Embryonic facial prominence (tissue), 1 donor: ENCODE measurements around the gene ANKRD6.
"Not testable (repeated sequence)": the region's sequence is repeated elsewhere in the genome, so short reads cannot be mapped to it uniquely, and the experiment has no call there.

Source experiments
- DNase-seq: peaks from one replicate; pipeline ENCODE4 v3.0.0-alpha.2; 2016; ENCODE audit errors: extremely low spot score

ANKRD6 gene

DNA sequence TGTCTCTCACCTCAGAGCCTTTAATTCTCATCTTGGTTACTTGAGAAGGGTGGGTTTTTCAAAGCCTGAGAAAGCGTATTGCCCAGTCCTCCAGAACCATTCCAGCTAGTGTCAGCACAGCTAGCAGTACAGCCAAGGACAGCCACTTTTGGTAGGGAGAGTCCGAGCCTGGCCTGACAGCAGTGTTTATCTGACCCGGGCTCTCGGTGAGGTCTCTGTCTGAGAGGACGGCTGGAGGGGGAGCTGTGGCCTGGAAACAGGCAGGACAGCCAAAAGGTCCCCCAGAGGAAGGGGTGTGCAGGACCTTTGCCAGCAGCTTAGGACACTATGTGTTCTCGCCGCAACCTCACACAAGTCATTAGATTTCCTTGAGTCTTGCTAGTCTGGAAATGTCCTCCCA lies 166.8 kb downstream of the ANKRD6 start:
- no peak for DNase-seq

DNA sequence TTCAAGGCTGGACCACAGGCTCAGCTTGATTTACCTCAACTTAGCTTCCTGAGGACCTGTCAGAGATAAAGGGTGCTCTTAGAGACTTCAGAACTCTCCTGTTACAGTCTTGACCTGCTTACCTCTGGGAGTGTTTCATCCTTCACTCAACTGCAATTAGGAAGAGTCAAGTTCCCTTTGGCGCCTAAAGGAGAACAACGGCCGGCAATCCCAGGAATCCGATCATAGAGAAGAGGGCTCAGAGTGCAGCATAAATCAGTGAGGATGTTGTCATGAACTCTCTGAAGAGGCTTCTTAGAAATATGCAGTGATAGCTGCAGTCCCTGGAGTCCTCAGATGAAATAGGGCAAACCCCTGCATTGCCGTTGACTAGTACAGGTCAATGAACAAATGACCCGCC lies 169.2 kb downstream of the ANKRD6 start:
- DNase-seq = no peak

DNA sequence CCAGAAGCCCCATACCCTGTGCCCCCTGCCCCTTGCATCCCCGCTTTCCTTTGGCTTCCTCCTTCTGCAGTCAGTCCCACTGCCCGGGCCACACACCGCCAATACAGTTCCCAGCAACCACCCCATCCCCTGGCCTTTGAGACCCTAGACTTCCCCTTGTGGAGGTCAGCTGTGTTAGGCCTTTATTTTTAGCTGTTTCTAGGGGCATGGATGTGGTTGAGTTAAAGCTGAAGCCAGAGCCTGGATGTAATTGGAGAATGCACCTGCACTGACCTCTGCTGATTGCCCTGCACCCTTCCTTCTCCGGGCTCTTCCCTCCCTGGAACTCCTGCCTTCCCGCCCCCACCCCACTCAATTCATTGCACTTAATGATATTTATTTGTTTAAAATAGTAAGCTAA lies 171.7 kb downstream of the ANKRD6 start:
- DNase-seq = no peak

DNA sequence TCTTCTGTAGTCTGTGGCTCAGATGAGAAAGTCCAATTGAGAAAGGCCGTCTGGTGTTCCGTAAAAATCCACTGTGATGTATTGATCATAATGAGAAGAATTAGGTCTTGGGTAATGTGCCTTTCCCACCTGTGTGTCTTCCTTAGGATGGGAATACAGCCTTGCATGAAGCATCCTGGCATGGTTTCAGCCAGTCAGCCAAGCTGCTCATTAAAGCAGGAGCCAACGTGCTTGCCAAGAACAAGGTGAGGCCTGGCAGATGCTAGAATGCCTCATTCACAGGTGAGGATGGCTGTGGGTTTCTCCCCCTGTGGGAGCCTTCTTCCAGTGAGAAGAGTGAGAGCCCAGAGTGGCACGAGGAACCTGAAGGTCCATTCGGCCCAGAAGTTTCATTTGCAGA lies 172.9 kb downstream of the ANKRD6 start:
- DNase-seq = no peak

DNA sequence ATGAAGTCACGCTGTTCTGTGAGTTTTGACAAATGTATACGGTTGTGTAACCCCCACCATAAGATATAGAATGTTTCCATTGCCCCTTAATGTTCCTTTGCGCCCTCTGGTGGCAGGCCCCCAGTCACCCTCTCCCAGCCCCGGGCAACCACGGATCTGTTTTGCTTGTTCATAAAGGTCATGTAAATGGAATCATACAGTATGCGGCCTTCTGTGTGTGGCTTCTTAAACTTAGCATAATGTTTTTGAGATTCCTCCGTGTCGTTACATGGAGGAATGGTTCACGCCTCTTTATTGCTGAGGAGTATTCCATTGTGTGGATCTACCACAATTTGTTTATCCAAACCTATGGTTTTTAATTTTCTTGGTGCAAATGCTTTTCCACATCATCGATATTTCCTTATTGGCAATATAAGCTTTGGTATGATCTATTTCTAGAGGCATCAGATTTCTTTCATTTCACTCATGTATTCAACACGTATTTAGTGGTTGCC lies 177.2 kb downstream of the ANKRD6 start:
- no peak for DNase-seq

DNA sequence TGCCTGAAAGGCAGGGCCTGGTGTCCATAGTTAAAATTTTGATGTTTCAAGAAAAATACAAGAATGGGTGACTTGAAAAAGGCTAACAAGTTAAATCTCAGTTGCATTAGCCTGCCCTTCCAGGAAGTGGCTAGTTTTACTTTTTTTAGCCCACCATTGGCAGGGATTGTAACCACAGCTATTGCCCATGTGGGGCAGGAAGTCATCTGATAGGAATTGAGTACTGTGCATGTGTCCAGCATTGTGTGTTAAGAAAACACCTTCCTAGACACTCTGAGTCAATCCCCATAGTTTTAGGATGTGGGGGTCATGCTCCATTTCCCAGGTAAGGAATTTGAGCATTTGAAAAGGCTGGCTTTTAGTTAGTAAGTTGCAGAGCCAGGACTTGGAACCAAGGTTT lies 178.7 kb downstream of the ANKRD6 start:
- DNase-seq = no peak

DNA sequence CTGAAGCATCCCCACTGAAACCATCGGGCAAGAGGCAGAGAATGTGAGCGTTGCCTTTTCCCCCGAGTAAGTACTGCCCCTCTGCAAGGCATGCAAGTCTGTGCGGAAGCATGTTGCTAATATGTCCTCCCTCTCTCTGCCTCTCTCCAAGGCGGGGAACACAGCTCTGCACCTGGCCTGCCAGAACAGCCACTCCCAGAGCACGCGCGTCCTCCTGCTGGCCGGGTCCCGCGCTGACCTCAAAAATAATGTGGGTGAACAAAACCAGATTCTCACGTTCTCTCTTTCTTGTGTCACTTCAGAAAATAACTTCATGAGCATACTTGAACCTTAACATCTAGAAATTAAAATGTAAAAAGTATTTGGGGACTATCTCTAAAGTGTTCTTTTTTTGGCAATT lies 179.2 kb downstream of the ANKRD6 start:
- DNase-seq = no peak

DNA sequence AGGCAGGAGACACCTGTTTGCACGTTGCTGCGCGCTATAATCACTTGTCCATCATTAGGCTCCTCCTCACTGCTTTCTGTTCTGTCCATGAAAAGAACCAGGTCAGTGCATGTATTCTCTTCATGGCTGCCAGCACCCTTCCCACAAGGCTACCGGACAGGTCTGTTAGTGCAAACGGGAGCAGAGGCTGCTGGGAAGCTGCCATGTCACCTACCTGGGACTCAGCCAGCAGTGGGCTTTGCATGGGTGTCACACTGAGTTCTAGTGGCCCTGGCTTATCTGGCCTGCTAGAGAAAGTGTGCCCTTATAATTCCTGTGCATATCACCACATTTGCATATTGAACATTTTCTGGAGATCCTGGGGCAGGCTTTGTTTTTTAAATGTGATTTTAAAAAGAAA lies 180.8 kb downstream of the ANKRD6 start:
- DNase-seq = no peak

DNA sequence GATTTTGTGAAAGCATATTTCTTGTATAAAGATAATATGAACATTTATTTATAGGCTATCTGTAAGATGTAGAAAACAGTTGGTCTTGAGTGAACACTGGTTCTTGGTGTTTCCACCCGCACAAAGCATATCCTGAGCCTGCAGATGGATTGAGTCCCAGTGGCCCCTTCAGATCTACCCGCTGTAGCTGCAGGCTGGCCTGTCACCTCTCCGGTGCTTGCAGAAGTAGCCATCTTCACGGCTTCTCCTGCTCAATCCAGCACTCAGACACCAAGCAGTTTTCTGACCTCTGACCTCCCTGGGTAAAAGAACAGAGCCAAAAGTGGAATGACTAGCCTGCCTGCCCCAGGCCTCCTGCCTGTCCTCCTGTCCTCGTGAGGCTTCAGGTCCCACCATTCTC lies 182.9 kb downstream of the ANKRD6 start:
- no peak for DNase-seq

DNA sequence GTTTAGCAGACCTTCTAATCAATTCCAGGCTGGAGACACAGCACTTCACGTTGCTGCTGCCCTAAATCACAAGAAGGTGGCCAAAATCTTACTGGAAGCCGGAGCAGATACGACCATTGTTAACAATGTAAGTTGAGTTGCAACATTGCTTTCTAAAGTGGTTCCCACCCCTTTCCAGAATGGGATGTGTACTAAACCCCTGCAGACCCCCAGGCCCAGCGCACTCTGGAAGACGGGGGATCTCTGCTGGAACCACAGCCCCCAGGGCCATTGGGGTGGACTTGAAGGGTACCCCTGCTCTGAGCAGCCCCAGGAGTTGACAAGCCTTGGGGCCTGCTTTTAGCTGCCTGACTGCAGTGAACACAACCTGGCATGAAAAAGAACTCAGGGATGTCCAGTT lies 183.6 kb downstream of the ANKRD6 start:
- no peak for DNase-seq

DNA sequence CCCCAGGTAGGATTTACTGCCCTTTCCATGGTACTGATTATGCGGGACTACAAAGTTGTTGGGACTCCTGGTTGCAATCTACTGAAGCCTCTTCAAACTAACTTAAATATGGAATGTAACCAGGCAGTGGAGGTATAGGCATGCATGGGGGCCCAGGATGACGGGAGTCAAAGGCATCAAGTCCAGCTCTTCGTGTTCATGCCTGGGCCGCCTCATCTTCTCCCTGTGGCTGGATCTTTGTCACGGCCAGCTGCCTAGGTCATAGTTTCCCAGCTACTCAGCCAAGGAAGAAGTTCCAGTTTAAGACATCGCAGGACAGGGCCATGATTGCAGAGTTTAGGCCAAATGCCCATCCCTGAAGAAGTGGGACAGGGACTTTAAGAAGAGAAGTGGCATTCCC lies 185.1 kb downstream of the ANKRD6 start:
- DNase-seq = no peak

DNA sequence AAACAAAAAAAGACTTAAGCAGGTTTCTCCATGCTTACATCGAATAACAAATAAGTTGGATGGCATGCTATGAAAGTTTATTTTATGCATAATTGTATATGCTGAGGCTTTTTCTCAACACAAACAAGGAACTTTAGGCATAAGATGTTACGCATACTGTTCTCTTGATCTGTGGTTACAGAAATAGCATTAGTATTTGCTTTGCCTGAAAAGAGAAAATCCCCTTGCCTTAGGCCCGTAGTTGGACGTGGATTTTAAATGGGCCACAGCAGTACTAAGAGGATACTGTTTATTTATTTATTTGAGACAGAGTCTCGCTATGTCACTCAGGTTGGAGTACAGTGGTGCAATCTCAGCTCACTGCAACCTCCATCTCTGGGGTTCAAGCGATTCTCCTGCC lies 186.6 kb downstream of the ANKRD6 start:
- DNase-seq = no peak

DNA sequence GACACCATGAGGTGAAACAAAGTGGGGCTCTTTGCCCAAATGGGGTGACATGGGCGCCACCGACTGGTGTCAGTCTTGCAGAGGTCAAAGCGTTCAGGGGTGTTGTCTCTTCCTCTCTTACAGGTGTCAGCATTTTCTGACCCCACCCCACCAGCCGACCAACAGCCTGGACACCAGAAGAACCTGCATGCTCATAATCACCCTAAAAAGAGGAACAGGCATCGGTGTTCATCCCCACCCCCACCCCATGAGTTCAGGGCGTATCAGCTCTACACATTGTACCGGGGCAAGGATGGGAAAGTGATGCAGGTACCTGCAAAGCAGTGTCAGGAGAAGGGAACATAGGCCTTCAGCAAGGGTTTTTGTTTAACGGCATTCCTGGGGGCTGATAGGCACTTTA lies 190.8 kb downstream of the ANKRD6 start:
- no peak for DNase-seq

DNA sequence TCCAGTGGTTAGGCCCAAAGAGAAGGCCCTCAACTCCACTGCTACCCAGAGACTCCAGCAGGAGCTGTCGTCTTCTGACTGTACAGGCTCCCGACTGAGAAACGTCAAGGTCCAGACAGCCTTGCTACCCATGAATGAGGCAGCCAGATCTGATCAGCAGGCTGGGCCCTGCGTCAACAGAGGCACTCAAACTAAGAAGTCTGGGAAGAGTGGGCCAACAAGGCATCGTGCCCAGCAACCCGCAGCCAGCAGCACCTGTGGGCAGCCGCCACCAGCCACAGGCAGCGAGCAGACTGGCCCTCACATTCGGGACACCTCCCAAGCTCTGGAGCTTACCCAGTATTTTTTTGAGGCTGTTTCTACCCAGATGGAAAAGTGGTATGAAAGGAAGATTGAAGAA lies 197.5 kb downstream of the ANKRD6 start:
- DNase-seq = no peak

DNA sequence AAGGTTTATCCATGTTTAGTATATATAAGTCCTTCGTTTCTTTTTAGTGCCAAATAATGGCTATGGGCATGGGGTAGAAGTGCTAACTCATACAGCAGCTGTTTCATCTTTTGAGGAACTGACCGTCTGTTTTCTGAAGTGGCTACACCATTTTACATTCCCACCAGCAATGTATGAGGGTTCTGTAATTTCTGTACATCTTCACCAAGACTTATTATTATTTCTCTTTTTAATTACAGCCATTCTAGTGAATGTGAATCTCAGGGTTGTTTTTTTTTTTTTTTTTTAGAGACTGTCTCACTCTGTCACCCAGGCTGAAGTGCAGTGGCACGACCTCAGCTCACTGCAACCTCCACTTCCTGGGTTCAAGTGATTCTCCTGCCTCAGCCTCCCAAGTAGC lies 203.5 kb downstream of the ANKRD6 start:
- not testable (repeated sequence) for DNase-seq

DNA sequence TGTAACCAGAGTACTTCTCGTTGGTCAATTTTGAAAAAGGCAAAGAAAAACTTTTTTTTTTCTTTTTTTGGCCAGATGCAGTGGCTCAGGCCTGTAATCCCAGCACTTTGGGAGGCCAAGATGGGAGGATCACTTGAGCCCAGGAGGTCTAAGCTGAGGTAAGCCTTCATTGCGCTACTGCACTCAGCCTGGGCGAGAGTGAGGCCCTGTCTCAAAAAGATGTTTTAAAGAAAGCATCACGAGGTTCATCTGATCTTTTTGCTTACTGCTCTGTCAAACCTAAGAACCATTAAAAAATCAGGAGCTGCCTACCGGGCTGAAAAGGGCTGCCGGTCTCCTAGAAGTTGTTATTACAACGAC lies 205.0 kb downstream of the ANKRD6 start:
- no peak for DNase-seq

DNA sequence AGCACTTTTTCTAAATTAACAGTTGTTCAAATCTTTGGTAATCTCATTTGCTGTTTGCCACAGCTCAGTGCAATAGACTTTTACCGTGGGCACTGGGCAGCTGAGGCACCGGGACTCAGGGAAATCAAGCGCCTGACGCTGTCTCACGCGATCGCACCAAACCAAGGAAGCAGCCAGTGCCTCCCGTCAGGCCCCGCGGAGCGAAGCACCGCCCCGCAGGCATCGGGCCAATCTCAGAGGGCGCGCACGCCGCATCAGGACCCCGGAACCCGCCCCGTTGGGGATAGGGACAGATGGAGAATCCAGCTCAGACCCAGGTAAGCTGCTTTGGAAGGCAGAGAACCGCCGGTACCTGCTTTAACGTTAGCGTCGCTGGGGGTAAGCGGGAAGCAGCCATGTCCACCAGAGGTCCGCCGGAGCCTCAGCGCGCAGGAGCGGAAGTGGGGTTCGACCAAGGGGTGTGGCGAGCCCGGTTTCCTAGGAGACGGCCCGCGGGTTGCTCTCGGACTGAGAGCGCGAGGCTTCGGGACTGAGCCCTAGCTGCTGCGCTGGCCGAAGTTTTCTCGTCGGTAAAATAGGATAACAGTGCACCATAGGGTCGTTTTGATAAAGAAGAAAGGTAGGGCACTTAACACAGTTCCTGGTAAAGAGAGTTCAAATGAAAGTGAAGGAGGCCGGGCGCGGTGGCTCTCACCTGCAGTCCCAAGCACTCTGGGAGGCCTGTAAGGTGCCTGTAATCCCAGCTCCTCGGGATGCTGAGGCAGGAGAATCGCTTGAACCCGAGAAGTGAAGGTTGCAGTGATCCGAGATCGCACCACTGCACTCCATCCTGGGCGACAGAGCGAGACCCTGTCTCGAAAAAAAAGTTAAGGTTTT lies 205.6 kb downstream of the ANKRD6 start, which contains the start of gene LYRM2:
Gene LYRM2, minus strand, starts transcription at position 428 of the 876 bp plus-strand sequence. Its CDS starts 31 bp downstream, at position 397.
- DNase-seq = peak; percentile 77

DNA sequence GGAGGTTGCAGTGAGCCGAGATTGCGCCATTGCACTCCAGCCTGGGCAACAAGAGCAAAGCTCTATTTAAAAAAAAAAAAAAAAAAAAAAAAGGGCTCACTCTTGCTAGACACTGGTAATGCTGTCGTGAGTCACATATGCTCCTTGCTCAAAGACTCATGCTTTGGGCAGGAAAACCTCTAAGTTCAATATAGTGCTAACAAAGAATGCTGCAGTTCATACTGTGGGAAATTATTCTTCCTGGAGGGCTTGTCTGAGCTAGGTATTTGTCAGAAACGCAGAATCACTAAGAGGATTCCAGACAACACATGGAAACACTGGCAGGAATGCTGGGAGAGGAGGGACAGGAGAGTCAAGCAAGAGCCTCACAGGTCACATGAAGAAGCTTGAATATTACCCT lies 207.9 kb downstream of the ANKRD6 start:
- DNase-seq = no peak

DNA sequence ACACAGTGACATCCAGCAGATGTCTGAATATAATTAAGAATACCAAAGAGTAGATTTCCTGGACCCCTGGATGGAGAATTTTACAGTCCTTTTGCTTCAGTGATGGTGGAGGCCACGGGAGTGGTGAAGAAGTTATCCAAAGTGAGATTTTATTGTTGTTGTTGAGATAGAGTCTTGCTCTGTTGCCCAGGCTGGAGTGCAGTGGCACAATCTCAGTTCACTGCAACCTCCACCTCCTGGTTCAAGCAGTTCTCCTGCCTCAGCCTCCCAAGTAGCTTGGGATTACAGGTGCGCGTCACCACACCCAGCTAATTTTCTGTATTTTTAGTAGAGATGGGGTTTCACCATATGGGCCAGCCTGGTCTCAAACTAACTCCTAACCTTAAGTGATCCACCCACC lies 208.6 kb downstream of the ANKRD6 start:
- not testable (repeated sequence) for DNase-seq

DNA sequence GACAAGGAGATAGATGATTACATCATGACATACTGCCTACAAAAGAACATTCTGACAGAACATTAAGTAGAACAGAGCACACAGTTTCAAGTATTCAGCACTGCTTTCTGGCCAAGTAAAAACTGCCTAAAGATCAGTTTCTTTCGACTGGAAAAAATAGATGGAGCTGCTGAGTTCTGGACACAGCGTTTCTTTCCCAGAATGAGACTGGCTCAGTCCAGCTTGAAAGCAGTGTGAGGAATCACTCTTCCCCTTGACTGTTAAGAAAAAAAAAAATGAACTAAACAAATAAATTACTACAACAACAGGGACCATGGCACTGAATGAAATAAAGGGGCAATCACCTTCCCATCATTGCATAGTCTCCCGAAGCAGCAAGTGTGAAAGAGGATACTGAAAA lies 210.0 kb downstream of the ANKRD6 start:
- DNase-seq = no peak

DNA sequence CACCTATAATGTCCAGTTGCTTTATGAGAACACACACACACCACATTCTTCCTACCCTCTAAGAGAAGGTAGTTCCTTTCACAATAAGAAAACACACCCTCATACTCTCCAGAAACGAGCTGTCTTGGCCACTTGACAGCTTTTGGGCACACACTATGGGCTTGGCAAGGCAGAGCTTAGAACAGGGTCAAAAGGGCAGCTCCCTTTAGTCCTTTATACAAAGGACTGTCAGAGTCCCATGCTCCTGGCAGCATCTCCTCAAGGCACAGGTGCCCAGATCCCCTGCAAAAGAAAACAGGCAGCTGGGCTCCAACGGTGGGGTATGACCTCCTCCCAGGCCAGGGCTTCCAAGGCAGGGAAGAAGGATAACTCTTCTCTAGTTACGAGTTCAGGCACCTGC lies 210.5 kb downstream of the ANKRD6 start:
- no peak for DNase-seq

DNA sequence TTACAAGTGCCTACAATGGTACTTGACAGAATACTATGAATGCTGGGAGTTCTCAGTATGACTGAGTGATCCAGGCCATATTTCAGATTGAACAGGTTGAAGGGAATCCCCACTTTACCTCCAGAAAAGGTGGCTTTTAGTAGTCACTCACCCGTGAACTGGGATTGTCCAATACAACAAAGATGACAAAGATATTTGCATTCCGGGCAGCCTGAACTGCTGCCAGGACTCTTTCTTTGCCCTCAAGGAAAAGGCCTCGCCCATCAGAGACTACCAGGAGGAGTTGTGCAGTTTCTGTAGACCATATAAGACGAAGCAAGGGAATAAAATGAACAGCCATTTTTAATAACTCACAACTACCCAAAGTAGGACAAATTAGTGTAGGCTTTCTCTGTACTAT lies 211.9 kb downstream of the ANKRD6 start:
- no peak for DNase-seq

DNA sequence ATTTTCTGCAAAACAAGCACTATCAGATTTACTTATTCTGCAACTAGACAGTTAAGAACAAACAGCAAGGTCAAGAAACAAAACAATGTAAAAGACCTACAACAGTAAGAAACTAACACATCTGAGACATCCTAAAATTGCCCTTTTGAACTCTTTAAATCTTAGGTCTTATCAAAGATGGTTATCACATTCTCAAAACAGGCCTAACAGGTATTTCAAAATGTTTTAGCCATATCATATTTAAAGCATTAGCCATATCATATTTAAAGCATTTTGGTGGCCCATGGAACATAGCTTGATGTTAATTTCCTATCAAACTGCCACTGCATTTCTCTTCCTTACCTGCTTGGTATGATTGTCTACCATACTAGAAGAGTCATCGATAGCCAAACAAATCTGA lies 216.7 kb downstream of the ANKRD6 start:
- DNase-seq = no peak

DNA sequence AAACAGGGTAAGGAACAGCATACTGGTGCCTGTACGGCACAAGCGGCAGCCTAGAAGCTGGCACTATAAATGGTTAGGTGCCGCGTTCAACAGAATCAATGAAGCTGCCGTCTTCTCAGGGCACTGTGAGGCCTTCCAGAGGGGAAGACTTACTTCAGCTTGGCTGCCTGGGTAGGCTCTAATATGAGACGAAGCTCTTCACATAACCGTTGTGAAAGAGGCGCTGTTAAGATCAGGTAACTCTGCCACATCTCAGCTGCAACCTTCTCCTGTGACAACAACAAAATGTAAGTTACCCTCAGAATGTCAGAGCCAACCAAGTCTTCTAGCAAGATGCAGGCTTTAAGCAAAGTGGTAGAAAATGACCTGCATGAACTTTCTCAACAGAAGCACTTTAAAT lies 217.6 kb downstream of the ANKRD6 start:
- no peak for DNase-seq
